CD4-positive, alpha-beta T cell treated with Interleukin-17A for 1 hour (primary cell): Measurements from ENCODE around the gene ZBTB11.
"Not testable (repeated sequence)": the region's sequence is repeated elsewhere in the genome, so short reads cannot be mapped to it uniquely, and the experiment has no call there.

Experiments used
- DNase-seq: peaks from one replicate; pipeline ENCODE4 v3.0.0-alpha.2; 2020

ZBTB11 gene

DNA sequence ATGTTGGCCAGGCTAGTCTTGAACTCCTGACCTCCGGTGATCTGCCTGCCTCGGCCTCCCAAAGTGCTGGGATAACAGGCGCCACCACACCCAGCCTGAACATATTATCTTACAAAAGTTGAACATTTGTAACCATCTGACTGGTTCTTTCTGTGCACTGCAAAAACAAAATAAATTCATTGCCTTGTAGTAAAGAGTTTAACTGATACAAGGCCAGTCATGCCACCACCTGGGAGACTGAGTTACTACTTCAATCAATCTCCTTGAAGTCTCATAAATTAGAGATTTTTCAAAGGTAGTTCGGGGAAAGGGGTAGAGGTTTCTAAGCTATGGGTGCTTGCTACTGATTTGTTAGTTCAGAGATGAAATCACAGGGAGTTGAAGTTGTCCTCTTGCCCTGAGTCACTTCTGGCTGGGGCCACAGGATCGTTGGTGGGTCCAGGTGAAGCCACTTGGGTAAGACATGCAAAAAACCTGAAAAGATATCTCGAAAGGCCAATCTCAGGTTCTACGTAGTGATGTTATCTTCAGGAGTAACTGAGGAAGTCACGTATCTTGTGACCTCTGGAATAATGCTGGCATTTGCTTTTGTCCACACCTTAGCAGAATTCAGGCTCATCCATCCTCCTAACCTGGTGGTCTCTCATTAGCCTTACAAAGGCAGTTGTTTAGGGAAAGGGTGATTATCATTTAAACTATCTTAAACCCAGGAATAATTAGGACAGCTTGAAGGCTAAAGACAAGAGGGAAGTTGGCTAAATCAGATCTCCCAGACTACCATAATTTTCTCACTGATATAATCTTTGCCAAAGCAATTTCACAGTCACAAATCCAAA, 33.7 kb downstream of the ZBTB11 start:
- DNase-seq = no peak

GRCh38 chr3:101642441-101642840, 34.5 kb downstream of the ZBTB11 start:
- no peak for DNase-seq

- not testable (repeated sequence) for DNase-seq
These were observed 35.4 kb downstream of the ZBTB11 start for GRCh38 chr3:101641397-101642115.

DNA sequence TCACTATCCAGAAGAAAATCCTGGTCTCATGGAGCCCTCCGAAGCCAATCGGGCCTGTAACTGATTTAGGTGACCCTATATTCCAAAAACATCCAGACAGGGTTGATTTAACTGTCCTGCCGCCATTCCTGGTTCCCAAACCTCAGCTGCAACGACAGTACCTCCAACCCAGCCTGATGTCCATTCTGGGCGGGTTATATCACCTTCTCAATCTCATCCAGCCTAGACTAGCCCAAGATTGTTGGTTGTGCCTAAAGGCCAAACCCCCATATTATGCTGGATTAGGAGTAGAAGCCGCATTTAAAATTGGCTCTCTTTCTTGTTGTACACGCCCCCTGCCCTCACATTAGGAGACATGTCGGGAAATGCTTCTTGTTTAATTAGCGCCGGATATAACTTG, 36.7 kb downstream of the ZBTB11 start:
- DNase-seq = no peak

DNA sequence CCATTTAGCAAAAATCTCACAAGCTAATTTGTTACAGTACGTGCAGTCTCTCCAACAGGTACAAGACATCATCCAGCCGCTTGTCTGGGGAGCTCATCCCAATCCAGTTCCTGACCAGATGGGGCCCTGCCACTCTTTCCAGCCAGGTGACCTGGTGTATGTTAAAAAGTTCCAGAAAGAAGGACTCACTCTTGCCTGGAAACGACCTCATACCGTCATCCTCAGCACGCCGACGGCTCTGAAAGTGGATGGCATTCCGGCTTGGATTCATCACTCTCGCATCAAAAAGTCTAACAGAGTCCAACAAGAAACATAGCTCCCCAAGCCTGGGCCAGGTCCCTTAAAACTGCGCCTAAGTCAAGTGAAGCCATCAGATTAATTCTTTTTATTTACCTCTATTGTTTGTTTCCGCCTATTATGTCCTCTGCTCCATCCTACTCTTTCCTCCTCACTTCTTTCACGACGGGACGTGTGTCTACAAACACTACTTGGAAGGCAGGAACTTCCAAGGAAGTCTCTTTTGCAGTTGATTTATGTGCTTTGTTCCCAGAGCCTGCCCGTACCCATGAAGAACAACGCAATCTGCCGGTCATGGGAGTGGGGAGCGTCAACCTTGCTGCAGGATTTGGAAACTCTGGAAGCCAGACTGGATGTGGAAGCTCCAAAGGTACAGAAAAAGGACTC, 37.5 kb downstream of the ZBTB11 start:
- DNase-seq = no peak

GRCh38 chr3:101638261-101638745, 38.6 kb downstream of the ZBTB11 start:
- DNase-seq = no peak

DNA sequence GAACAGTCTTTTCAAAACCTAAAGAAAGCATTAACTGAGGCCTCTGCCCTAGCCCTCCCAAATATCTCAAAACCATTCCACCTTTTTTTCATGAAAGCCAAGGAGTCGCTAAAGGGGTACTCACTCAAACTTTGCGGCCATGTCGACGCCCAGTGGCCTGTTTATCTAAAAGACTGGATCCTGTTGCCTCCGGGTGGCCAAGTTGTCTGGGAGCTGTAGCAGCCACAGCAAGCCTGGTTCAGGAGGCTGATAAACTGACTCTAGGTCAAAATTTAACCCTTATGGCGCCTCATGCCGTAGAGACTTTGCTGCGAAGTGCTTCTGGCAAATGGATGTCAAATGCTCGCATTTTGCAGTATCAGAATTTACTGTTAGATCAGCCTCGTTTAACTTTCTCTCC, 39.5 kb downstream of the ZBTB11 start:
- DNase-seq = no peak

DNA sequence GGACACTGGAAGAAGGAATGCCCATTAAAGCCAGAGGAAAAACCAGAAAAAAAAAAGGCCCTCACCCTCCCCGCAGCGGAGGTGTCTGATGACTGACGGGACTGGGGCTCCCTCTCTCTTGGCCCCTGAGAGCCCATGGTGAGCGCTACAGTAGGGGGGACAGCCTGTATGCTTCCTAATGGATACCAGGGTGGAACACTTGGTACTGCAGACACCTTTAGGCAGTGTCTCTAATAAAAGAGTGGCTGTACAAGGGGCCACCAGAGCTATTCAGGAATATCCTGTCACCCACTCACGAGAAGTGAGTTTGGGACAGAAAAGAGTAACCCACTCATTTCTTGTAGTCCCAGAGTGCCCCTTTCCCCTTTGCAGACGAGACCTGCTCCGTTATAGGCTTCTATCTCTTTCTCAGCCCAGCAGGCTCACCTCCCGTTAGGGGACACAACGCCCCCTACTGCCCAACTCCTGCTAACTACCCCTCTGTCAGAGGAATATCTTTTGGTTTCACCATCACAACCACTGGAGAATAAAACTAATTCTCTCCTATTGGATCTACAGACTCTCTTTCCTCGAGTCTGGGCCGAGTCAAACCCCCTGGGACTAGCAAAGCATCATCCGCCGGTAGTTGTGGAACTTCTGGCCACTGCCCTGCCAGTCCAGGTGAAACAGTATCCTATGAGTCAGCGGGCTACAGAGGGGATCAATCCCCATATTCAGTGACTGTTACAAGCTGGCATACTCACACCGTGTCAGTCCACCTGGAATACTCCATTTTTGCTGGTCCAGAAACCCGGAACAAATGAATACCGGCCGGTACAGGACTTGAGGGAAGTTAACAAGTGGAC, 40.8 kb downstream of the ZBTB11 start:
- DNase-seq = peak; percentile 73

DNA sequence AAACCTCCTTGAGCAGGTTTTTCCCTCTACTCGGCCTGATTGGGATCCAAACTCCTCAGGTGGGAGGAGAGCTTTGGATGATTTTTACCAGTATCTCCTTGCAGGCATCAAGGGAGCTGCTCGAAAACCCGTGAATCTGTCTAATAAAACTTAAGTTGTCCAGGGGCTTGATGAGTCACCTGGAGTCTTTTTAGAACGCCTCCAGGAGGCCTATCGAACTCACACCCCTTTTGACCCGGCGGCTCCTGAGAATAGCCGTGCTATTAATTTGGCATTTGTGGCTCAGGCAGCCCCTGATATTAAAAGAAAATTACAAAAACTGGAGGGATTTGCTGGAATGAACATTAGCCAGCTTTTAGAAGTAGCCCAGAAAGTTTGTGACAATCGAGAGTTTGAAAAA, 41.6 kb downstream of the ZBTB11 start:
- no peak for DNase-seq

GRCh38 chr3:101634591-101635196, 42.2 kb downstream of the ZBTB11 start:
- no peak for DNase-seq

DNA sequence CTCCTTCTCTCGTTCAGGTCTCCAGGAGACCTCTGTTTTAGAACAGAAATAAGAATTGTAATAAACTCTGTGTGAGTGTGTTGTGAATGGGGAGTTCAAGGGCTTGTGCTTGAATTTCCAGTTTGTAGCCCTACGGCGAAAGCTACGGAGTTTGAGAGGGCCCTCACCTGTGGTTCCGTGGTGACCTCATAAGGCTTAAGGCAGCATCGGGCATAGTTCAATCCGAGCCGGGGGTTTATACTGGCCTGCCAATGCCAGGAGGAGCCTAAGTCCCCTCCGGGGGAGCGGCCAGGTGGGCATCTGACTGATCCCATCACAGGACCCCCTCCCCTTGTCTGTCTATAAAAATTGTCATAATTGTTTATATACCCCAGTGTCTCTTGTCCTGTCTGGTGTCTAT, 43.7 kb downstream of the ZBTB11 start:
- DNase-seq = no peak

DNA sequence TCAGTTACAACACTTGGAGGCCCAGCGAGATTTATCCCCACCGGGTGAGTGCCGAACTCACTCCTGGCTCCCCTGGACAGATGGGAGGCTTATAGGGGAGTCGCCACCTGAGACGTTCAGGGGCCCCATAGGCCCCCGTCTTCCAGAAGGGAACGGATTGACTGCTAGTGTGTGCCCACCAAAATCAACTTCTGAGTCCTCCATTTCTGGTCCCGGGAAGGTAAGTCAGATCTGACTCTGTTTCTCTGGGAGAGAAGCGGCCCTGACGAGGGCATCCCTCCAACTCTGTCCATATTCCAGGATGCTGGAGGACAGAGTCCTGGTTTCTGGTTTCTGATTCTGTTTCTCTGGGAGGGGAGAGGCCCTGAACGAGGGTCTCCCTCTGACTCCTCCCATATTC, 44.3 kb downstream of the ZBTB11 start:
- DNase-seq = no peak

GRCh38 chr3:101631959-101632358, 45.0 kb downstream of the ZBTB11 start:
- DNase-seq = not testable (repeated sequence)

GRCh38 chr3:101631098-101631796, 45.7 kb downstream of the ZBTB11 start:
- DNase-seq = no peak

DNA sequence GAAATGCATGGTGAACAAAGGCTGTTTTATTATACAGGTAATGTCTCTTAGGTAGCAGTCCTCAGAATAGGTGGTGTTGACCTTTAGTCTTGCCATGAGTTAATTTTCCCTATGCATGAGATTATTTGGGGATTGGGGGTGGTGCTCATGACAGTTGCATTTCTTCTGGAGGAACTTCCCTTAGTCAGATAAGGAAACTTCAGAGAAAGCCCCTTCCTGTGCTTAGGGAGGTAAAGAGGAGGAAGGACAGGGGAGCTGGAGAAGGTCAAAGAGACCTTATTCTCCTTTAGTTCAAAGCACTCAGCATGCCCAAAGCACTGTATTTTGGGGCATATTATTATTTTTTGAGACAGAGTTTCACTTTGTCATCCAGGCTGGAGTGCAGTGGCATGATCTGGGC, 47.7 kb downstream of the ZBTB11 start:
- no peak for DNase-seq

- no peak for DNase-seq
These were observed 51.1 kb downstream of the ZBTB11 start for GRCh38 chr3:101625879-101626278.

- DNase-seq = no peak
These were observed 52.1 kb downstream of the ZBTB11 start for GRCh38 chr3:101624857-101625256.

GRCh38 chr3:101623656-101624055, 53.3 kb downstream of the ZBTB11 start:
- no peak for DNase-seq

- no peak for DNase-seq
These were observed 57.2 kb downstream of the ZBTB11 start for GRCh38 chr3:101619734-101620133.

- DNase-seq = no peak
These were observed 58.2 kb downstream of the ZBTB11 start for GRCh38 chr3:101618726-101619125.

GRCh38 chr3:101617478-101617877, 59.5 kb downstream of the ZBTB11 start:
- DNase-seq = no peak

GRCh38 chr3:101615525-101615924, 61.4 kb downstream of the ZBTB11 start:
- no peak for DNase-seq
